GM10266 (cell line): ENCODE results near the gene EIF4EBP3.

ENCODE experiments used
- DNase-seq: peaks from one replicate; pipeline ENCODE4 v3.0.0; 2012; ENCODE audit errors: extremely low spot score
- CTCF ChIP-seq: IDR thresholded peaks from 2 replicates; pipeline ENCODE4 v1.5.1; 2012; ENCODE audit warnings: mild to moderate bottlenecking, low read depth; ENCODE audit not compliant: control insufficient read depth, insufficient read depth; ENCODE audit errors: missing control alignments

The EIF4EBP3 gene

DNA sequence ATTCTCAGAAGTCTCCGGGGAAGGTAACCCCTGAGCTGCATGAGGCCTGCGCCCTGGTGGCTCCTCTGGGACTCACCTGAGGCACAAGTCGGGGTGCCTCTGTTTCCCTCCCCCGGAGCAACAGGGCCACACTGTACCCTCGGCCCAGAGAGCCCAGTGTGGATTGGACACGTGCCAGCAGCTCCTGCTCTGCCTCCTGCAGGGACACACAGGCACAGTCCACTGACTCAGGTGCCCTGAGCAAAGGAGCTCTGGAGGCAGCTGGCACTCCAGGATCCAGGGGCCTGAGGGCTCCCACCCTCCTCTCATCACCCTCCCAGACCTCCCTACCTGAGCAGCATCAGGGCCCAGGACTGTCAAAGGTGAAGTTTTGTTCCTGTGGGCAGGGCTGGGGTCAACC, 46.7 kb downstream of the EIF4EBP3 start:
- no peak for DNase-seq
- TF ChIP-seq CTCF: no peak

GRCh38 chr5:140595538-140596300, 48.3 kb downstream of the EIF4EBP3 start:
- TF ChIP-seq CTCF: no peak
- DNase-seq: no peak

DNA sequence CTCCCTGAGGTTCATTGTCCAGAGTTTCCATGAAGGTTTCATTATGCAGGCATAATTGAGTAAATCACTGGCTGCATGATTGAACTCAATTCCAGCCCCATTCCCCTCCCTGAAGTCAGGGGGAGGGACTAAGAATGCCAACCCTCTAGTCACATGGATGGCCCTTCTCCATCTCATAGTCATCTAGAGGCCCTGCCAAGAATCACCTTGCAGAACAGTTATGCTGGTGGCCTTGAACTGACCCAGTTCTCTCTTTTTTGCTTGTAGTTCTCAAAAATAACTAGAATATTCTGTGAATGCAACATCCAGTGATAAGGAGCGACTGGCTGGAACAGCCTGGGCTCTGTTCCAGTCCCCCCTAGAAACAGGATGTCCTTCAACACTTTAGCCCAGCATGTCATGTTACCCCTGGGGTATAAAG, 48.9 kb downstream of the EIF4EBP3 start:
- TF ChIP-seq CTCF: no peak
- no peak for DNase-seq

DNA sequence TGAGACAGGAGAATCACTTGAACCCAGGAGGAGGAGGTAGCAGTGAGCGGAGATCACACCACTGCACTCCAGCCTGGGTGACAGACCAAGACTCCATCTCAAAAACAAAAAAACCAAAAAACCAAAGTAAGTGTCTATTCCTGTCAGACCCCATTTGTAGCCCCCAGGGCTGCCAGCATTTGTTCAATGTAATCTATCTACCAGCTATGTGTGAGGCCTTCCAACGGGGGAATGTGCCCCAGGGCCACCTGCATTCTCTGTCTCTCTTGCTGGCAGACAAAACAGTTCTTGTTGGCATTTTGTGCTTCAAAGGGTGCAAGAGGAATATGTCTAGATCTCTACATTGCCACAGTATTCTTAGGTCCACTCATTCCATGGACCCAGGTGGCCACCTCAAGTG, 51.4 kb downstream of the EIF4EBP3 start:
- no peak for TF ChIP-seq CTCF
- DNase-seq: no peak
